M059J (cell line): ENCODE measurements around the gene BRINP3. TPM values are rescaled to one million over a fixed set of nuclear protein-coding genes. Genes with fewer than 3 reads are reported as not detected.
"Not testable (repeated sequence)": the region's sequence is repeated elsewhere in the genome, so short reads cannot be mapped to it uniquely, and the experiment has no call there.

Source experiments
- DNase-seq: peaks from one replicate; pipeline ENCODE4 v3.0.0-alpha.2; 2012; ENCODE audit warnings: low read depth
- total RNA-seq: library from RNA; depleted of rRNA; stranded (reverse); fragments of >200 nt; shearing (Covaris generic); gene quantifications from 2 replicates; pipeline ENCODE4 v1.2.3, GENCODE V29; 2014; rRNA removed

BRINP3 gene
- 0.02 TPM in 1 of 2 replicates, not detected in the other for total RNA-seq

DNA sequence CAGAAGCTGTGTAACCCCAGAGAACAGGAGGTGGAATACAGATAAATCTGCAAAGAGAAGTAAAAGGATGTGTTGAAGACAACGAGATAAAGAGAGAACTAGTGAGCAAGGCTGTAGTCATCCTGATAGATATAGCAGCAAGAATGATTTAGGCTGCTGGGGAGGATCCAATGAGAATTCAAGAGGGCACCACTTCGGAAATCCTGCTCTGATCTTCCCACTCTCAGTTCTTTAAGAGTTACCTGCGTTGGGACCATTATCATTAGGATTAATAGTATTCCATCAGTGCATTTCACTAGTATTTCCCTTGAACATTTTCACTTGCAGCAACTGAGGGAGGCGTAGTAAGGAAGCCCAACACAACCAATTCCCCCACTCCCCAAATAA, at the start of gene BRINP3:
Gene BRINP3 (minus strand): TSS at position 103 of the 387 bp plus-strand sequence.
- DNase-seq = no peak

DNA sequence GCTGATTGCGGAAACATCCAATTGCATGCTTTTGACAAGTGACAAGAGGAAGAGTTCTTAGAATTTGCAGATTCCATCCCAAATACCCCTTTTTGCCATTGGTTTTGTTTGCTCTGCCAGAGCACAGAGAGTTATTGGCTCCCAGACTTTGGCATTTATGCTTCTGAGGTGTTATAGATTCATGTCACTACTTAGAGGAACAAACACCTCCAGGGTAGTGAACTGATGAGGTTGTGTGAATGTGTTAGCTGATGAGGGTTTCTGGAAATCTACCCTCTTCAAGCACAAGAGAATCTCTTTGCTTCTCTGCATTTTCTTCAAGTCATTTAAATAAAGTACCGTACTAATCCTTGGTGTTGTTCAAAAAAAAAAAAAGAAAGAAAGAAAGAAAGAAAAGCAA, 33.9 kb upstream of the BRINP3 start:
- DNase-seq = no peak

DNA sequence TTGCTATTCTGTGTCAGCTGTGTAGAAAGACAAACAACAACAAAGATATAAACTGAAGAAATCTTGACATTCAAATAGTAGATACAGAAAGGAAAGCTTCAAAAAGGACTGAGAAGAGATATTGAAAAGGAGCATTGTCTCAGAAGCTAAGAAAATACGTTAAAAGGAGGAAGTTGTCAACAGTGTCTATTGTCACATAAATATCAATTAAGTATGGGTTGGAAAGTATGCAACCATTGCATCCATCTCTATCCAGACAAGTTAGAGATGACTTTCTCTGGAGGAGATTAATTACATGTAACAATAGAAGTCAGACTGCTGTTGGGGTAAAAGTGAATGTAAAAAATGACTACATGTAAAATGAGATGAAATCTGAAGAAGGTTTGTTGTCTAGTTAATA, 29.7 kb upstream of the BRINP3 start:
- no peak for DNase-seq

DNA sequence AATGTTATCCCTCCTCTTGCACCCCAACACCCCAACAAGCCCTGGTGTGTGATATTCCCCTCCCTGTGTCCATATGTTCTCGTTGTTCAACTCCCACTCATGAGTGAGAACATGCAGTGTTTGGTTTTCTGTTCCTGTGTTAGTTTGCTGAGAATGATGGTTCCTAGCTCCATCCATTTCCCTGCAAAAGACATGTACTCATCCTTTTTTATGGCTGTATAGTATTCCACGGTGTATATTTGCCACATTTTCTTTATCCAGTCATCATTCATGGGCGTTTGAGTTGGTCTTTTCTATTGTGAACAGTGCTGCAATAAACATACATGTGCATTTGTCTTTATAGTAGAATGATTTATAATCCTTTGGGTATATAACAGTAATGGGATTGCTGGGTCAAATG, 26.9 kb upstream of the BRINP3 start:
- not testable (repeated sequence) for DNase-seq

DNA sequence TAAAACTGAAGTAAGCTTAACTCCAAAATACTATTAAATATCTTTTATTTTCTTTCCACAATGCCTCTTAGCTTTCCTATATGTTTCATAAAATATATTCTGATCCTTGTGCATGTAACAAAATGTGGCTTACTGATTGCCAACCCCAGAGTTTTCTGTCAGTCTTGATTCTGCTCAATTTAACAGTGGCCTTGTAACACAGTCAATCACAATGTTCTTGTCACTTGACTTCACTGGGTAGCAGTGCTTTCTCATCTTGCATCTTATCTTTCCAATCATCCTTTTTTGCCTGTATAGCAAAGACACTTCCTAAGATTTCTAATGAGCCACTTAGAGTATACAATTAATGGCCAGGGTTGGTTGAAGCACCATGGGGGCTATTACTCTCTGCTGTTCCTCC, 19.9 kb upstream of the BRINP3 start:
- no peak for DNase-seq

DNA sequence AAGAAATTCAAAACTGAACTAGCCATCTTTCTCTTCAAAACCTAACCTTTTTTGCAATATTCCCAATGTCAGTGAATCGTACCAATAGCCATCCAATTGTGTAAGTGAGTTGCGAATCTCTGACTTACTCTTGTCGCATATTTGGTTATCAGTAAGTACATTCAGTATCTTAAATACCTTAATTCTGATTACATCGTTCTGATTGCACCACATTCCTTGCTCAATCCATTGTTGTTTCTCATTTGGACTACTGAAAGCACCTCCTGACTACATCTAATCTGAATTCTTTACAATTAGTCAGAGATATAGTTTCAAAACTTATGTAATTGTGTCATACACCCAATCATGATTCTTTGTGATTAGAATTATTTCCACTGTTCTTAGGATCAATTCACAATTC, 16.8 kb upstream of the BRINP3 start:
- no peak for DNase-seq

DNA sequence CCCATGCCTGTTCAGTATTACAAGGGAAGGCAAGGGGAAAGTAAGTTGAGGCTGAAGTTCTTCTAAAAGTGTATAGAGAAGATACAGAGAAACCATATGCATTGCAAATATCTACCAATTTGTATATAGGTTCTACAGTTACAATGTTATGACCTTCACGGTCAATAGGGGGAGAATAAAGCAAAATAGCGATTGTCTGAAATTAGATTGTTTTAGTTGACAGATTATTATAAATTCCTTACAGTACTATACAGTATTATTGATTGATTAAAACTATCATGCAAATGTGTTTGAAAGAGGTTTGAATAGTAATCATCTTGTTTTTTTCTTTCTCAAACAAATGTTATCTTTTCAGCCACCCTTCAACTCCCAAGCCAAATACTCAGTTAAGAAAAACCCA, 13.7 kb upstream of the BRINP3 start:
- DNase-seq = no peak

DNA sequence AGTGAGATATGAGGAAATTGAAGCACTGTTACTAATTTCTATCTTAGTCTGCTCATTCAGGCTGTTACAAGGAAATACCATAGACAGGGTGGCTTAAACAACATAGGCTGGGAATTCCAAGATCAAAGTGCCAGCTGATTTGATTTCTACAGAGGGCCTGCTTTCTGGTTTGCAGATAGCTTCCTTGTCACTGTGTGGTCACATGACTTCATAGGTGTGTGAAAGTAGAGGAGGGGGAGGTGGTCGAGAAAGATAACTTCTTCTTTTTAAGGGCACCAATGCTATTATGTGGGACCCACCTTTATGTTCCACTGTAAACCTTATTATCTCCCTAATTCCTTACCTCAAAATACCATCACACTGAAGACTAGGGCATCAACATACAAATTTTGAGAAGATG, 6.4 kb upstream of the BRINP3 start:
- DNase-seq = no peak

DNA sequence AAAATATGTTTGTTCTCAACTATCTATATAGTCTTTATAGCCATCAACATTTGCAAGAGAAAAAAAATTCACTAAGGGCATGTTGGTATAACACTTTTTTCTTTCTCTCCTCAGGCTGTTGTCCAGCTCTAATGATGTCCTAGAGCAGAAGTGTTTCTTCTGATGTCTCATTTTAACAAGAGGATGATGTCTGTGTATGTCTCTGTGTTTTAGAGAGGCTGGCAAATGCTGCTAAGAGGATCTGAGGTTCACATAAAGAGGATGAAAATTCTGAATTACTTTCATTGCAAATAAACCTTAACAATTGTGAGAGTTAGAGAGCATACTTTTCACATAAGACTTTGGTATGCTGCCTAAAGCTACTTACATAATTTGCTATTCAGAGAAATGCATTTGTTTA, 2.6 kb upstream of the BRINP3 start:
- DNase-seq = no peak

DNA sequence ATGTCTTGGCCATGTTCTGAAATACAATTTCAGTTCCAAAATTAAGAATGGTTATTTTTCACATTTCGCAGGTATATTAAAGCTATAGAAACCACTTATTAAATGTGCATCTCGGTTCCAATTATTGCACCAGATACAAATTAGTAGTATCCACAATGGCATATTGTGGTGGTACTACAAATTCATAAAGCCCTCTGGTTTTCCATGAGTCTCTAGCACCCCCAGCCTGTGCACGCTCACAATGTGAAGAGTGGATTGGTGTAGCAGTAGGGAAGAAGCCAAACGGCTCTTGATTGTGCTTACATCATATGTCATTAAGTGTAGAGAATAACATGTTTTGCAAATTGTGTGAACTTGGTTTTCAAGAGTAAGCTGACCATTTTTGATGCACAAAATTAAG, 1.9 kb upstream of the BRINP3 start:
- no peak for DNase-seq

DNA sequence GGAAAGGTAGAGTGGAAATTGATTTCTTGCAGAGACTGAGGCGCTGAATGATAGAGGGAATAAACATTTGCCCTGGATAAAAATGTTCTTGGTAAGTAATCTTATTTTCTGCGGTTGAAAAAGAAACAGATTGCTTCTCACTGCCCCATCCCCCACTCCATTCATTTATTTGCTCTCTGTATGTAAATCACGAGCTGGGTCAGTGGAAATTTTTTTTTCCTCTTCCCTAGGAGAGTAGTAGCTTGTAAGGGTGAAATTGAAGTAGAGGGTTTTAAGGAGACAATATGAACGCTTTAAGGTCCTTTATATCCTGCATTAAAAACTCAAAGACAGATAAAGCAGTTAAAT, 1.4 kb upstream of the BRINP3 start:
- no peak for DNase-seq

DNA sequence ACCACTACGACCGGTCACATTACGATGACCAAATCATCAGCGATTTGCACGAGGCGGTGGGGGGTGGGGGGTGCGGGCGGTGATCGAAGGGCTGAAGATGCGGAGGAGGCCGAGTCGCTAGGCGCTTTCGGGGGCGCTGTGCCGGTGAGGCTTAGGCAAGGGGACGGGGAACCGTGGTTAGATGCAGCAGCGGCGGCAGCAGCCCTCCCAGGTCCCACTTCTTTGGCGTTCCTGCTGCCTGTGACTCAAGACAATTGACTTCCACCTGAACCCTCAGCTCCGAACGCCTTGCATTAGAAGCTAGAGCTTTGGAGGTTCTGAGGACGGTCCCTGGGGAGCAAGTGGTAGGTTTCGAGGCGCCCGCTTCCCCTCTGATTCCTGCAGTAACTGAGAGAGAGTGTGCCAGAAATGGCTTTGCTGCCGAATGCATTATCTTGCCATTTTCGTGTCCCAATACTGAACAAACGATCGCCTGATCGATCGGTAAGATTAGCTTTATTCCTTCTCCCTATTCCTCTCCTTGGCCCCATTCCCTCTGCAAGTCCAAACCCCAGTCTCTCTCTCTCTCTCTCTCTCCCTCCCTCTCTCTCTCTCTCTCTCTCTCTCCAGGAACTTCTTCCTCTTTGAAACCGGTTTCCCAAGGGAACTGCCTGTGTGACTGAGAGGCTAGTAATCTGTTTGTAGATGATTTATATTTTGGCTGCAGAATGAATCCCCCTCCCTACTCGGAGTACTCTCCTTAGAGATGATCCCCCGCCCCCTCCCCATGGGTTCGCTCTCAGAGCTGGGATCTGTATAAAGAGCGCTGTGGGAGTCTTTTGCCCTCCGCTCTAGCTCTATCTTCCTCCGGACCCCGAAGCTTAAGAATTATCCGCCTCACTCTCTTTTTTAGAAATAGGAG, 735 bp upstream of the BRINP3 start:
- peak; percentile 10 for DNase-seq

DNA sequence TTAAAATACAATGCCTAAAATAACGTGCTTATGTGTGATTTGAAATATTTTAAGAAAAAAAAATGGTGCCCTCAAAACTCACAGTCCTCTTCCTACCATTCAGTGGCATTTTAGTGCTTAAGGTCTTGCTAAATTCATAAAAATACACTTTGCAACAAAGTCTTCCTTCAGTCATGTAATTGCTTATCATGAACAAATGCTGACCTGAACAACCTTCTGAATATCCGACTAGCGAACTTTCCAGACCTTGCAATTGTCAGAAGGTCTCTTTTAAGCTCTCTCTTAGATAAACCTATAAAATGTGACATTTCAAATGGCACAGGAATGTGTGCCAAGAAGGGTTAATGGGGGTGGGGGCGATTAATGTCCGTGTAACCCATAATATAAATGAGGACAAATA, 858 bp downstream of the BRINP3 start:
- DNase-seq = no peak

DNA sequence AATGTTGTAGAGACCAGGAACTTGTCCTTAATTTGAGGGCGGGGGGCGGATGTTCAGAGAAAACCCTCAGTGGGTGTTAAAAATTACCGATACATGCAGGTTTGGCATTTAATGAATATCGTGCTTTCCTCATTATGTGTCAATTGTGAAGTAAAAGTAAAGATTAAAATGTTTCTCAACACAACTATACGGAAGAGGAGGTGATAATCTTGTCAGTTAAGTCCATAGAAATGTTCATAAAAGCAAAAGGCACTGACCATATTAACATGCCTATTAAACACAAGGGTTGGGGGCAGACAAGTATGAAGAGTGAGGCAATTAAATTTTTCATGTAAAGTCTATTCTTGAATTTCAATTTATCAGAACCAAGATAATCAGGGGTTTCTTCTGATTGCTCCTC, 1.3 kb downstream of the BRINP3 start:
- no peak for DNase-seq

DNA sequence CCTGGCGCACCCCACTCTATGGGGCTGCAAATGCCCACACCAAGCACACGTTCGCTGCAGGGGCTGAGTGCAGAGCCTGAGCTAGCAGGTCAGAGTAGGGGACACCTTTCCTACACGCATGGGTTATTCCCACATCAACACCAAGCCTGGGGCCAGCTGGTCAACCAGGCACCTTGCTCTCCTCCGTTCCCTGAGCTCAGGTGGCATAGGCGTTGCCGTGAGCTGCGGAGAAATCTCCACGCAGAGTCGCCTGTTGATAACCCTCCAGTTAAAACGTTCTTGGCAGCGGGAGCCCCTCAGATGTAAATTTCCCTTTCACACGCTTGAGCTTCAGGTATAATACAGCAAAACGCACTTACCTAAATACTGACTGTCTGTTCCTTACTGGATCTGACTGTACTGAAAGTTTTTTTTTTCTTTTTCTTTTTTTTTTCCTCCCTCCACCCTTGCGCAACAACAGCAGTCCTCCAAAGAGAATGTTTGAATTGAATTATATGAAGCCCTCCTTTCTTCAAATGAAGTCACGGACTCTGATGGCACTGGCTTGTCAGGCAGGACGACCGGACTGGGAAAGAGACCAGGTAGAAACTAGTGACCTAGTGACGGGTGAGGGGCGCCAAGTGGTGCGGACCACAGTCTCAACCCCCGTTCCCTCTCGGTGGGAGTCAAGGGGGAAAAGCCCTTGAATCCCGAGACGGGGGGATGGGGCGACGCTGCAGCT, 2.1 kb downstream of the BRINP3 start:
- DNase-seq = no peak

DNA sequence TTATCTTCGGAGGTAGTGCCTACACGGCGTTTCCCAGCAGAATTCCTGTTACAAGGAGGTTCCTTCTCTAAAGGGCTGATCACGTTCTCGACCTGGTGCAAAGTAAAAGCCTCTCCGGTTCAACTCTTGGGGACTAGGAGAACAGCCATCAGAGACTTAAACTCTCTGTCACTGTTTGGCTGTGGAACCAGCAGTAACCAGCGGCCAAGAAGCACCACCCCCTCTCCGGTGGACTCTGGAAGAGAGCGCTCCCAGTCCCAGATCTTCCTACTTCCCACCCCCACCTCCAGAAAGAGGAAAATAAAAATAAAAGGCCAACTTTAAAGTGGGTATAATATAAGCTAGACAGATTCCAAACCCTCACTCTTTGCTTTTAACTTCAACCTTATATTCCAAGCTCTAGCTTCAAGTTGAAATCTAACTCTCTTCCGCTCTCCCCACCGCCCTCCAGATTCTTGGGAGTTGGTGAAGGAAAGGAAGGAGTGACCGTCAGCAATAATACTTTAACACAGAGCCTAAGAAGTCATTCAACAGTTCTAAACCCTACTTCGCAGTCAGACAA, 2.9 kb downstream of the BRINP3 start:
- no peak for DNase-seq

DNA sequence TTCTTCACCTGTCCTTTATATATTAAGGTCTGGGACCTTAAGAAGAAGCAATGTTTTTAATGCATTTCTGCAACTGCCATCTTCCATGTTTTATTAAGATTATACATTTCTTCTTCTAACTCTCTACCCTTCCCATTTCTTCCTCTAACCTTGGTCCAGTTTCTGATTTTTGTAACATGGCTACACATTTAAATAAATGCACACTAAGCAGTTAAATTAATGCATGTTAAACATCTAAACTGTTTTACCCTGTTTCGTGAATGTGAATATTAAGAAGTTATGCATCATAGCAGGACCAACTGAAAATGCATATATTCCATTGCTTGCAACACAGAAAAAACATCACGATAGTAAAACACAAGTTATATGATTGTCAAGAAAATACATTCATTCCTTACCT, 3.7 kb downstream of the BRINP3 start:
- no peak for DNase-seq

DNA sequence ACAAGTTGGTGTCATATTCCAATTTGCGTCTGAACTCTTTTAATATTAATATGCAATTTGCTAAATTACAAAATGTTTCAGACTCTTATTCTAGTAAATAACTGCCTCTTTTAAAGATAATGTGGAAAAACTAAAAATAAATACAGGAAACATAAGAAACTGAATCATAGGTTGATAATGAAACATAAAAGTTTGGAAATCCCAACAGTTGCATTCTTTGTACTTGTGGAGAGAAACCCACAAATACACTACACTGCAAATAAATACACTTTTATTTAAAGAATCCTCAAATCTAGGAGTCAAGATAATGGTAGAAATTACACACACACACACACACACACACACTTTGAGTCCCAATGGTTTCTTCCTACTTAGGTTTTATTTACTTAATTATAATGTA, 5.2 kb downstream of the BRINP3 start:
- DNase-seq = no peak

DNA sequence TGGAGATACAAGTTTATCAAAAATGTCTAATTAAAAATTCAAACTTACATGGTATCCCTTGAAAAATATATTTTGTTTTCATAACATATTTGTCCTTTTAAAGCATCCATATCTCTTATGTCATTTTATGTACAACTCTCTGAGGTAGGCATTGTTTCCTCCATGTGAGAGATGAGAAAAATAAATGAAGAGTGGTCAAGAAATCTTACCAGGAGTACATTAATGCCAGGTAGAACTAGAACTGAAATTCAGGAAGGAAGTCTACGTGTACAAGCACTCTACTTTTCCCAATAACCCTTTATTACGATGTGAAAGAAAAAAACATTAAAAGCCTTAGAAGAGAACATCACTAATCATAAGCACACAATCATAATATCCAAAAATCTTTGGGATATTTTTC, 5.6 kb downstream of the BRINP3 start:
- DNase-seq = no peak

DNA sequence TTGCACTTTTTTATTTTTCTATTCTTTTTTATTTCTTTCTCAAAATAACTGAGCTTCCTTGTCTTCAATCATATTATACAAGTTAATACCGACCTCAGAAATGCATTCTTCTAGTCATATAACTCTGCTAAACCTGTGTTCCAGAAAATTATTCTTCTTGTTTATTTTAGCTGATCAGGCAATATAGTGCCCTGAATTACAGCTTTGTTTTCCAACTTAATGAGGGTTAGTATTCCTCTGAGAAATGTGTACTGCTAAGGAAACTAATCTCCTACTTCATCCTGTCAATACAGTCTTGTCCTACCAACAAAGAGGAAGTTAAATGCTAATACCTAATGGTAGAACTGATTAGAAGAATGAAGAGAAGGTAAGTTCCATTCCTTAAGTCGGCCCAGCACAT, 13.0 kb downstream of the BRINP3 start:
- no peak for DNase-seq

DNA sequence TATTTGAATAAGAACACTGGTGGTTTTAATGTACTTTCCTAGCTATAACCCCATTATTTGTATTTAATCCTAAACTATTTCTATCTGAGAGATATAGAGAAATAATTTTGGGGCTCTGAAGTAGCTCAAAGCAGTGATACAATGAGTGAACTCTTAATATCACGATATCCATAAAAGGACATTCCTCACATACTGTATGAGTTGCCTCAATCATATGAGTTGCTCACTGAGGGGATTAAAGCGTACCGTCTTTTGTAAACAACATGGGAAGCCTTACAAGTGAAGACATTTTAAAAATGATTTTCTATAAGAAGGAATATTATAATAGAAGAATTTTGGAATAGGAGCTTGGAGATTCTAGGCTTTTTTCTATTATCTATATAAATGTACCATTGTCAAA, 21.5 kb downstream of the BRINP3 start:
- no peak for DNase-seq

DNA sequence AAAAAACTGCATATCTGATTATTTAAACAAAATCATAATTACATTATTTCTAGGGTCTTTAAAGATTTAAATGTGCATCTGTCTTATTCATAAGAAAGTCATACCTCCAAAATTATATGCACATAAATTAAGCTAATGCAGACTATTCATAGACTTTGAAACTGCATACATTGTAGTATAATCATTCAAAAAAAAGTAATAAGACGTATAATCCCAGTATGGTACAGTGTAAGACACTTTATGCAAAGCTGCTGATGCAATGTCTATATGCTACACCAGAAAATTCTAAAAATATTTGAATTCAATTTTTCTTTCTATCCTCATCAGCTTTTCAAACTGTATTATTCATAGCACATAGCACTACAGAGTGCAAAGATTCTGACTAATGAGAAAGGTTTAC, 22.0 kb downstream of the BRINP3 start:
- DNase-seq = no peak

DNA sequence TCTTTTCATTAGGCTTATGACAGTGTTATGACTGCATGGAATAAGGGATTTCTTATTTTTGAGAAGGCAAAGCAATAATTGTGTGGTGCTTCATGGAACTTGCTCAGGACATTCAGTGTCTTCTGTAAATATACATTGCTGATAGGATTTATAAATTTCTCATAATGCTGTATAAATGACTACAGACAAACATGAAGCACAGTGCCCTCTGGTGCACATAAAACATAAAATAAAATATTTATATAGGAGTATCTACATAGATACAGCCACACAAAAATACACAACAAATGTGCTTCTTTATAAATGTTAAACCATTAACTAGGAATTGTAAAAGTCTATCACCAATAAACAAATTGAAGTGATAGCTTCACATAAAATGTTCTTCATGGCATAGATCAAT, 24.1 kb downstream of the BRINP3 start:
- no peak for DNase-seq
